Tibial artery (tissue), 4 donors: ENCODE results near the gene COMT.

Experiments used
- DNase-seq, 2 donors: peaks; one replicate each; pipeline ENCODE4 v3.0.0-alpha.2; 2019
- H3K27ac ChIP-seq, 2 donors: fragments of 200-600 bp; sonication (generic) in 1 of 2; 1 replicate in 1 of 2; 2 replicates in 1 of 2; pipeline ENCODE4 v1.5.1; 2018 to 2019; ENCODE audit warnings: mild to moderate bottlenecking in 1 of 2
- H3K27me3 ChIP-seq, 2 donors: fragments of 200-600 bp; sonication (generic) in 1 of 2; one replicate each; pipeline versions ENCODE4 v1.5.1 to v1.6.0; 2016 to 2019
- H3K36me3 ChIP-seq, 3 donors: fragments of 200-600 bp; sonication (generic) in 2 of 3; one replicate each; pipeline ENCODE4 v1.5.1; 2016 to 2019; ENCODE audit warnings: mild to moderate bottlenecking in 2 of 3
- H3K4me1 ChIP-seq, 4 donors: fragments of 200-600 bp; sonication (generic) in 2 of 4; 1 replicate in 3 of 4; 2 replicates in 1 of 4; pipeline ENCODE4 v1.5.1; 2016 to 2019
- H3K4me3 ChIP-seq, 2 donors: fragments of 200-600 bp; sonication (generic) in 1 of 2; 1 replicate in 1 of 2; 2 replicates in 1 of 2; pipeline ENCODE4 v1.5.1; 2018 to 2019; ENCODE audit warnings: mild to moderate bottlenecking in 2 of 2
- H3K9me3 ChIP-seq, 3 donors: fragments of 200-600 bp; sonication (generic) in 1 of 3; one replicate each; pipeline ENCODE4 v1.5.1; 2016 to 2019
- intact Hi-C: fragments of 100-400 bp; cut with DNase I; formaldehyde crosslinking; loops from one replicate; pipeline ENCODE4 v1.15.0; 2023; ENCODE audit warnings: low total_unique reads
- TF ChIP-seq, protein P1 (sequence below), 2 experiments: fragments of 200-600 bp in 1 of 2; fragments of 450-650 bp in 1 of 2; IDR thresholded peaks; one replicate each; pipeline ENCODE4 v1.5.1; 2017 to 2019; ENCODE audit warnings: antibody characterized with exemption in 2 of 2, mild to moderate bottlenecking in 1 of 2, moderate library complexity in 1 of 2

Gene COMT

GRCh38 chr22:20009582-20010306 is 68.2 kb downstream of the COMT start:
- H3K4me3 ChIP-seq = no peak overlapping the region
- H3K9me3 ChIP-seq = no peaks in the 10 kb centered on the region
- TF ChIP-seq, protein P1, sequence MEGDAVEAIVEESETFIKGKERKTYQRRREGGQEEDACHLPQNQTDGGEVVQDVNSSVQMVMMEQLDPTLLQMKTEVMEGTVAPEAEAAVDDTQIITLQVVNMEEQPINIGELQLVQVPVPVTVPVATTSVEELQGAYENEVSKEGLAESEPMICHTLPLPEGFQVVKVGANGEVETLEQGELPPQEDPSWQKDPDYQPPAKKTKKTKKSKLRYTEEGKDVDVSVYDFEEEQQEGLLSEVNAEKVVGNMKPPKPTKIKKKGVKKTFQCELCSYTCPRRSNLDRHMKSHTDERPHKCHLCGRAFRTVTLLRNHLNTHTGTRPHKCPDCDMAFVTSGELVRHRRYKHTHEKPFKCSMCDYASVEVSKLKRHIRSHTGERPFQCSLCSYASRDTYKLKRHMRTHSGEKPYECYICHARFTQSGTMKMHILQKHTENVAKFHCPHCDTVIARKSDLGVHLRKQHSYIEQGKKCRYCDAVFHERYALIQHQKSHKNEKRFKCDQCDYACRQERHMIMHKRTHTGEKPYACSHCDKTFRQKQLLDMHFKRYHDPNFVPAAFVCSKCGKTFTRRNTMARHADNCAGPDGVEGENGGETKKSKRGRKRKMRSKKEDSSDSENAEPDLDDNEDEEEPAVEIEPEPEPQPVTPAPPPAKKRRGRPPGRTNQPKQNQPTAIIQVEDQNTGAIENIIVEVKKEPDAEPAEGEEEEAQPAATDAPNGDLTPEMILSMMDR (IDR thresholded peaks at IDR 0.05) = no peak
- H3K36me3 ChIP-seq = no peaks in the 10 kb centered on the region
- no peak overlapping the region for H3K27ac ChIP-seq
- no peaks in the 10 kb centered on the region for H3K27me3 ChIP-seq
- intact Hi-C loops = no loop called here
- peak in 1 of 2 donors; percentile 59 for DNase-seq
- peaks cover 0 to 19% (median 12%) of the 10 kb centered on the region in 4 donors for H3K4me1 ChIP-seq

DNA sequence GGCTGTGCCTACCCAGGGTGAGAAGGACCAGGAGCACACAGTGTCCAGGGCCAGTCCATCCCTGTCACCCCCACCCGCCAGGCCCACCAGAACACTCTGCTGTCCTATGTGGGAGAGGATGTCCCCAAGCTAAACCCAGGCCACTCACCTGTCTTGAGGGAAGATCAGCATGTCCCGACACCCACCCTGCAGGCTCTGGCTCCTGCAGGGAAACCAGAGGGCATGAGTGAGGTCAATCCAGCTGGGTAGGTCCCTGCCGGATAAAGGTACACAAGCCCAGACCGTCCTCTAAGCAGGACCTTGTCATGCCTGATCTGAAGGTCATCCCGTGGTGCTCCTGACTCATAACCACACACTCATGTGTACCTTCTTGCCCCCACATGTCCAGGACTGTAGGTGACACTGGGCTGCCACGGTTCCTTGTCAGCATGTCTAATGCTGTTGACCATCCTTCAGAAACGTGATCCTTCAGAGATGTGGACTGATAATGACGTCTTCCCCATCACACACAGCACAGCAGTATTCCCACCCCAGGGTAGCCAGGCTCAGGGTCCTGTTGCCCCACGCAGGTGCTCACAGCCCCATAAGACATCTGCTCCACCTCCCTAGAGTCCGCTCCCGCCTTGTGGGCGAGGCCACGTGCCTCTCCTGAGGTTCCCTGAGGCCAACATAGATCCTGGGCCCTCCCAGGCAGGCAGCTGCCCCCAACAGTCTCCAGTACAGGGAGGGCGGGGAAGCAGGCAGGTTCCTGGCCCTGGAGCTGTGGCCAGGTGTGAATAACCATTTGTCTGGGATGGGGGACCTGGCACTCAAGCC is 68.9 kb downstream of the COMT start:
- Histone ChIP-seq H3K27ac (no peak overlapping the region), H3K4me3 (no peak overlapping the region), H3K27me3 (no peaks in the 10 kb centered on the region), H3K9me3 (no peaks in the 10 kb centered on the region), H3K4me1 (peaks cover 0 to 26% (median 18%) of the 10 kb centered on the region in 4 donors), H3K36me3 (no peaks in the 10 kb centered on the region)
- TF ChIP-seq, protein P1 (IDR thresholded peaks at IDR 0.05) = no peak
- intact Hi-C loops = no loop called here
- peak in 1 of 2 donors; percentile 54 for DNase-seq

DNA sequence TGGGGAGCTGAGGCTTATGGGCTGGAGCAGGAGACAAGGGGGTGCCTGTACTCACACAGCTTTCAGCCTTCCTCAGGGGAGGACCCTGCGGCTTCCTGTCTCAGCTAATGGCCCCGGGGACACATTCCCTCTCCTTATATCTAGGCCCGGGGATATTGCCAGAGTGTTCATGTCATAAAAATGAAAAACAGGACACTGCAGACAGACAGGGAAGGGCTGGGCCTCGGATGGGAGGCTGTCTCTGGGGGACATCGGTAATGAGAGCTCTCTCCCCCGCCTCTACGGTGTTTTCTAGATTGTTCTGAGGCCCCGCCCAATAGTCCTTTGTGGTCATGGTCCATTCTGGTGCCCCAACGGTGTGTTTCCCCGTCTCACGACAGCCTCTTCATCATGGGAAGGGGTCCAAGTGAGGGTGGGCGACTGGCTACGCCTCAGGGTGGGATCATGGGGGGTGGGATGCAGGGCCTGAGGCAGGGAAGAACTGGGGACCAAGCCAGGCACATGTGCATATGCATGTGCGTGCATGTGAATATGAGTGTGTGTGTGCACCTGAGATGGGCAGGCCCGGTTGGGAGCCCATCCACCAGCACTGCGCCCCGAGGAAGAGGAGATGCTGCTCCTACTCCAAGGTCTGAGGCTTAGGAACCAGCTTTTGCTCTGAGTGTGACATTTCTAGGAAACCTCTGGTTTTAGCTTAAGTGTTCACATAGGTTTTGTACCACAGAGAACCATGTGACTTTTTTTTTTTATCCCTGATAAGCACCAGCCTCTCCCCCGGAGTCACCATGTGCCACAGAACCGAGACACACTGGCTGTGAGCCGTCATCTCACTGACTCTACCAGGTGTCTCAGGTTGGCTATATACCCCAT is 69.8 kb downstream of the COMT start:
- no peak overlapping the region for H3K27ac ChIP-seq
- peak in 1 of 2 donors; percentile 62 for DNase-seq
- H3K4me1 ChIP-seq = peaks cover 0 to 34% (median 23%) of the 10 kb centered on the region in 4 donors
- no peaks in the 10 kb centered on the region for H3K27me3 ChIP-seq
- no peaks in the 10 kb centered on the region for H3K36me3 ChIP-seq
- no peak overlapping the region for H3K4me3 ChIP-seq
- H3K9me3 ChIP-seq = no peaks in the 10 kb centered on the region
- TF ChIP-seq, protein P1 (IDR thresholded peaks at IDR 0.05) = no peak
- intact Hi-C loops = no loop called here

DNA sequence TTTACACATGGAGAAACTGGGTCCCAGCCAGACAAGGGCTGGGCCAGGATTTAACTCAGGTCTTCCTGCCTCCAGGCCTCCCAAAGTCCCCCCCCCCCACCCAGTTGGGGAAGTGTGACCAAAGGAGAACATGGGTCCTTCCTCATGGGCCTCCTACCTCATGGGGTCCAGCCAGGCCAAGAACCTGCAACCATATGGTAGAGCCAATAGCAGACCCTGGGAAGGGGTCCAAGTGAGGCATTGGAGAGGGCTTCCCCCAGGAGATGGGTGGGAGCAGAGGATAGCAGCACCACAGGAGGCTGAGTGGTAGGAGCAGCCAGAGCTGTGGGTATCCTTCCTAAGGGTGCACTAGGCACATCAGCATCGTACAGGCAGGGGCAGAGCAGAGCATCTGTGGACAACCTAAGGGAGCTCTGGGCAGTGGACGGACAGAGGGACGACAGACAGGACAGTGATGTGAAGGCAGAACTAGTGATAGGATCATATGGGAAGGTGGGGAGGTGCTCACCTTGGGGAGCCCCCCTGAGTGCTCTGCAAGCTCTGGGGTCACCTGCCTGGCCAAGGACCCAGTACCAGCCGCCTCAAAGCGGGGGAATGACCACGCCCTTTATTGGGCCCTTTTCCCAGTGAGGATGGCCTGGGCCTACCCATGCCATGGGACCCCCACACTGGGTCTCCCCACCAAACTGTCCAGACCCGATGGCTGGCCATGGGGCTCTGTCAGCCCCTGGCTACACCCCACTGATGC is 70.6 kb downstream of the COMT start:
- no peaks in the 10 kb centered on the region for H3K36me3 ChIP-seq
- peaks cover 0 to 39% (median 25%) of the 10 kb centered on the region in 4 donors for H3K4me1 ChIP-seq
- H3K27ac ChIP-seq = no peak overlapping the region
- TF ChIP-seq, protein P1 (IDR thresholded peaks at IDR 0.05) = no peak
- no peaks in the 10 kb centered on the region for H3K9me3 ChIP-seq
- DNase-seq = peak in 1 of 2 donors; percentile 57
- H3K27me3 ChIP-seq = no peaks in the 10 kb centered on the region
- intact Hi-C loops = no loop called here
- no peak overlapping the region for H3K4me3 ChIP-seq
